Activated CD8-positive, alpha-beta memory T cell treated with anti-CD3 and anti-CD28 coated beads, Interleukin-2, amount 50 U/mL, for 1 hour (primary cell): ENCODE measurements around the gene ZNF154.

ENCODE experiments used
- DNase-seq: peaks from one replicate; pipeline ENCODE4 v3.0.0-alpha.2; 2020; ENCODE audit errors: extremely low read depth

Gene ZNF154

GRCh38 chr19:57675881-57676280 is 33.1 kb downstream of the ZNF154 start:
- DNase-seq: no peak

- DNase-seq: no peak
These were observed 36.5 kb downstream of the ZNF154 start for GRCh38 chr19:57672466-57672865.

GRCh38 chr19:57671124-57671895 is 37.7 kb downstream of the ZNF154 start:
- DNase-seq: no peak

- no peak for DNase-seq
These were observed 40.4 kb downstream of the ZNF154 start, which contains the start of gene ZSCAN4 for GRCh38 chr19:57668635-57669034. ZSCAN4 (plus strand) TSS chr19:57668935; CDS start chr19:57676146, 7,211 bp downstream.

DNA sequence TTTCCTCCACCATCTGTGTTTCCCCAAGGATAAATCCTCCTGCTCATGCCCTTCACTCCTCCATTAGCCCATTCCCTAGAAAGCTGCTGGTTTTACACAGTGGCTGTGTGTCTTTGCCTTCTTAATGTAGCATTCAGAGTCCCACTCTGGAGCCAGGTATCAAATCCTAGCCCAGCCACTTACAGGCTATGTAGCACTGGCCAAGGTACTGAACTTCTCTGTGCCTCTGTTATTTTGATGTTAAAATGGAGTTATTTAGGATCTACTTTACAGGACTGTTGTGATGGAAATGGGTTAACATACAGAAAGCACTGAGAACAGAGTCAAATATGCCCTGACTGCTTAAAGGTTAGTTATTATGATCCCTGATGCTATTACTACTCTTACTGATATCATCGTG is 41.8 kb downstream of the ZNF154 start:
- DNase-seq: no peak

- DNase-seq: no peak
These were observed 43.7 kb downstream of the ZNF154 start for GRCh38 chr19:57665261-57665806.

DNA sequence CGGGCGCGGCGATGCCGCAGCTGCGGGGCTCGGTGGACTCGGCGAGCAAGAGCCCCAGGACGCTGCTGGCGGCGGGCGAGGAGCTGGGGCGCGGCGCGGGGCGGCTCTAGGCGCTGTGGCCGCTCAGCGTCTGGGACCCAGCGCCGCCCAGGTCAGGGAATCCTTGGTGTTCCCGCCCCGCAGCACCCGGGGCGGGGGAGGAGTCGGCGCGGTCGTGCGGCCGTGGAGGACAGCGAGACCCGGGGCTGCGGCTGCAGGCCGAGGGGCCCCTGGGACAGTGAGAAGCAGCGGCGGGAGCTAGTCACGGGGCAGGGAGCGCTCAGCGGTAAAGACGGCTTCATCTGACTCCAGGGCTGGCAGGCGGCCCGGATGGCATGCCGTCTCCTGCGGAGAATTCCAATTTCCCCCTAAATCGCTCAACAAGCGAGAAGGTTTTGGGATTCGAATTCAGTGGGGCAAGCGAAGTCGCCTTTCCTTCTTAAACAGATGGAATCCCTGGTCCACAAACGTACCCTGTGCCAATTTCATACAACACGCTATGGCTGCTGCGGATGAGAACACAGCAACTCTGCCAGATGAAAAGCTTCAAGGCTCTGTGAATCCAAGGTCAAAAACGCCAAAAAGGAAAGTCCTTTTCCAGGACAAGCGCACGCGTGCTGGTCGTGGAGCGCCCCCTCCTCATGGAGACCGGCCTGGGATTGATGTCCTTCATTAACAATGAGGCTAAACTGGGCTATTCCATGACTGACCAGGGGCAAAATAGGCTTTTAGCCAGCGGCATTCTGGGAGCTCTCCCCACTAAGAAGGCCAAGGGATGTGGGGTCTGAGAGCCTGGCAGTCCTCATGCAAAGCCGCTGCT is 44.5 kb downstream of the ZNF154 start:
- DNase-seq: no peak

DNA sequence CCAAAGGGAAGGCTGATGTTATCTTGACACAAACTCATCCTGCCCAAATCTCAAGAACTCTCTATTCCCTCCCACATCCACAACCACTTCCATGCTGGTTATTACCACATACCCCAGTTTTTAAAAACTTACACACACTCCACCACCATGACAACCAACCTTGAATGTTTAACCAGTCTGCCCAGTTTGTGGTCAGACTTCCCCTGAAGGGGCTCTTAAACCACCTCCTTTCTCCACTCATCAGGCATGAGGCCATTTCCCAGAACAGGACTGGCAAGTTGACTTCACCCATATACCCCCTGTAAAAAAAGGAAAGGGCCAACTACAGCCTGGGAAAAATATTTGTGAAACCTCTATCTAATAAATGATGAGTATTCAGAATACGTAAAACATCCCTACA is 52.7 kb downstream of the ZNF154 start:
- no peak for DNase-seq

- DNase-seq: no peak
These were observed 53.6 kb downstream of the ZNF154 start for GRCh38 chr19:57655443-57655842.

GRCh38 chr19:57653689-57654088 is 55.3 kb downstream of the ZNF154 start:
- DNase-seq: no peak

GRCh38 chr19:57651654-57651996 is 57.4 kb downstream of the ZNF154 start:
- no peak for DNase-seq

GRCh38 chr19:57648331-57649003 is 60.5 kb downstream of the ZNF154 start:
- DNase-seq: no peak
